Measurements from ENCODE around the gene FAM114A2.

DNA sequence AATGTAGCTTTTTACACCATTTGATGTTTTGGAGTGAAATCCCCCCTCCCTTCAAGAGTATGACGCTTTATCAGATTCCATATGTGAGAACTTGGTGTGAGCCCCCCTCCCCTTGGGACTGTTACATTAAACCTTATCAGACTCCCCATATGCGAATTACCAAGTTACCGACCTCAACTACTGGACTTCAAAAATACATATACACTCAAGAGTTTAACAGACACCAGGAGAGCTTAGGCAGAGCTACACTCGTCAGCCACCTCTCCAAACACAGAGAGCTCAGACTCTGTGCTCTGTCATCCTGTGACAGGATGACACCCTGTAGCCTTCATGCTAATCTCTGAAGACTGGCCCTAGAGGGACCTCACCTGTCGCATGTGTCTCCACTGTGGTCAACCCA, 50.2 kb downstream of the FAM114A2 start:
- TF ChIP-seq, protein P1, sequence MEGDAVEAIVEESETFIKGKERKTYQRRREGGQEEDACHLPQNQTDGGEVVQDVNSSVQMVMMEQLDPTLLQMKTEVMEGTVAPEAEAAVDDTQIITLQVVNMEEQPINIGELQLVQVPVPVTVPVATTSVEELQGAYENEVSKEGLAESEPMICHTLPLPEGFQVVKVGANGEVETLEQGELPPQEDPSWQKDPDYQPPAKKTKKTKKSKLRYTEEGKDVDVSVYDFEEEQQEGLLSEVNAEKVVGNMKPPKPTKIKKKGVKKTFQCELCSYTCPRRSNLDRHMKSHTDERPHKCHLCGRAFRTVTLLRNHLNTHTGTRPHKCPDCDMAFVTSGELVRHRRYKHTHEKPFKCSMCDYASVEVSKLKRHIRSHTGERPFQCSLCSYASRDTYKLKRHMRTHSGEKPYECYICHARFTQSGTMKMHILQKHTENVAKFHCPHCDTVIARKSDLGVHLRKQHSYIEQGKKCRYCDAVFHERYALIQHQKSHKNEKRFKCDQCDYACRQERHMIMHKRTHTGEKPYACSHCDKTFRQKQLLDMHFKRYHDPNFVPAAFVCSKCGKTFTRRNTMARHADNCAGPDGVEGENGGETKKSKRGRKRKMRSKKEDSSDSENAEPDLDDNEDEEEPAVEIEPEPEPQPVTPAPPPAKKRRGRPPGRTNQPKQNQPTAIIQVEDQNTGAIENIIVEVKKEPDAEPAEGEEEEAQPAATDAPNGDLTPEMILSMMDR (IDR thresholded peaks at IDR 0.05), result no peak
- no peak for TF ChIP-seq POLR2A (IDR thresholded peaks at IDR 0.05)

All from right lobe of liver (tissue), 4 donors.